NOMO-1 treated with dmso at 0.1 percent for 144 hours (cell line): ENCODE measurements around the gene ATRNL1.
"Not testable (repeated sequence)": the region's sequence is repeated elsewhere in the genome, so short reads cannot be mapped to it uniquely, and the experiment has no call there.

Experiments
- DNase-seq: peaks from one replicate; lab custom pipeline; 2025; ENCODE audit not compliant: unreplicated experiment; lab: John Stamatoyannopoulos, UW

ATRNL1 gene

DNA sequence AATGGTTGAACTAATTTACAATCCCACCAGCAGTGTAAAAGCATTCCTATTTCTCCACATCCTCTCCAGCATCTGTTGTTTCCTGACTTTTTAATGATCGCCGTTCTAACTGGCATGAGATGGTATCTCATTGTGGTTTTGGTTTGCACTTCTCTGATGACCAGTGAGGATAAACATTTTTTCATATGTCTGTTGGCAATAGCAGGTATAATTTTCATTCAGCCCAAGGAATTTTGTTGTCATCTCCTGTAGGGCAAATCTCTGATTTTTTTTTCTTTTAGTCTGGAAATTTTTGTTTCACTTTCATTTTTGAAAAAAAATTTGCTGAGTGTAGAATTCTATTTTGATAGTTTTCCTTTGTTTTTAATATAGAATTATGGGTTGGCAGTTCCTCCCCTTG, 114.1 kb downstream of the ATRNL1 start:
- not testable (repeated sequence) for DNase-seq

GRCh38 chr10:115209133-115209532, 116.0 kb downstream of the ATRNL1 start:
- no peak for DNase-seq

DNA sequence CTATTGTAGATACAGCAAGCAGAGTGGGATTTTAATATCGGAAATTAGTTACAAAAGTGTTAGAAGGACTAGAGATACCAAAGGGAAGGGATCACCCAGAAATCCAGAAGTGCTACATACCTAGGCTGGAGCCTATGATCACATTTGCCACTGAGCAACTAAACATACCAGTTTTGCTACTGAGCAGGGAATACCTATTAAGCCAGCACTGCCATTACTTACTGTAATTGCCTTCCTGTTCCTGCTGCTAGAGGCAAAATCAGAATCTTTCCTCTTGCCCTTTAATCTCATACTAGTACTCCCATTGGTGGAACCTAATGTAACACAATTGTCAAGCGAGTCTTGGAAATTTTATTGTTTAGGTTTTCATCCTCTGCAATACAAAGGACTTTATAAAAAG, 121.7 kb downstream of the ATRNL1 start:
- DNase-seq = no peak

- DNase-seq = no peak
Measured at GRCh38 chr10:115219203-115219602, 126.0 kb downstream of the ATRNL1 start.

- no peak for DNase-seq
Measured at GRCh38 chr10:115222039-115222438, 128.9 kb downstream of the ATRNL1 start.

- no peak for DNase-seq
Measured at GRCh38 chr10:115239761-115240160, 146.6 kb downstream of the ATRNL1 start.

- no peak for DNase-seq
Measured at GRCh38 chr10:115250784-115251183, 157.6 kb downstream of the ATRNL1 start.

- DNase-seq = not testable (repeated sequence)
Measured at GRCh38 chr10:115253765-115254164, 160.6 kb downstream of the ATRNL1 start.

DNA sequence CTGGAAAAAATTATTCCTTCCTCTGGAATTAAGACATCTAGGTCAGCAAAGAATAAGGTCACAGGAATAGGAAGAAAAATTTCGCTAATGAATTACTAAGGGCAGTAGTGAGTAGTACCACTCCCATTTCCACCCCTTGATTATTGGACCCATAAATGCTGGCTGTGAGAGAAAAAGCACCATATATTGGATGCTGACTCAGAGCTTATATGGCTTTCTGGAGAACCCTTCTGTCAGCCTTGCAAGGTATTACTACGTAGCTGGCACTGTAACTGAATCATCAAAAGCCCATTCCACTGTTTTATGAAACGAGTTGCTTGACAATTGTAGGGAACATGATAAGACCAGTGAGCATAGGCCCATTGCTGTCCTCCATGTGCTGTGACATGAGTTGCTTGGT, 179.3 kb downstream of the ATRNL1 start:
- no peak for DNase-seq

- no peak for DNase-seq
Measured at GRCh38 chr10:115278294-115278693, 185.1 kb downstream of the ATRNL1 start.

DNA sequence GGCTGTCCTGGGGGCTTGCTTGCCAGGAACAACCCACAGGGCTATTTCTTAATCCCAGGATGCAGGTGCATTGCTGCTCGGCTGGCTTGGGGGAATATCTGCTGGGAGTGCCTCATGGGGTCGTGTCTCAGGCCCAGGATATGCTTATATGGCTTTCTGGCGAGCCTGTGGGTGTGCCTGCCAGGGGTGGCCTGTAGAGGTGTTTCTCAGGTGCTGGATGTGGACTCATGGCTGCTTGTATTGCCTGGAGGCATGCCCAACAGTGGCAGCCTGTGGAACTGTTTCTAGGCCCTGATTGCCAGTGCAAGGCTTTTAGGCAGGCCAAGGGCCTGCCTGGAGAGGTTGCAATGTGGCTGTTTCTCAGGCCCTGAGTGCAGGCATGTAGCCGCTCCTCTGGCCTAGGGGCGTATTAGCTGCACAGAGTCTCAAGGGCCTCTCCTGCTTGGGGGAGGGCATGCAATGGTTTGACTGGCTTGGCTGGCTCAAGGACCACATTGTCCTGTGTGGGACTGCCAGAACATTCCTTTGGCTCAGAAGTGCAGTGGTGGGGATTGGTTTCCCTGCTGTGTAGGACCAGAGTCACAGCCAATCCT, 202.1 kb downstream of the ATRNL1 start:
- DNase-seq = no peak

- no peak for DNase-seq
Measured at GRCh38 chr10:115300080-115300479, 206.9 kb downstream of the ATRNL1 start.

GRCh38 chr10:115319669-115320068, 226.5 kb downstream of the ATRNL1 start:
- DNase-seq = not testable (repeated sequence)

- DNase-seq = no peak
Measured at GRCh38 chr10:115321360-115321759, 228.2 kb downstream of the ATRNL1 start.

DNA sequence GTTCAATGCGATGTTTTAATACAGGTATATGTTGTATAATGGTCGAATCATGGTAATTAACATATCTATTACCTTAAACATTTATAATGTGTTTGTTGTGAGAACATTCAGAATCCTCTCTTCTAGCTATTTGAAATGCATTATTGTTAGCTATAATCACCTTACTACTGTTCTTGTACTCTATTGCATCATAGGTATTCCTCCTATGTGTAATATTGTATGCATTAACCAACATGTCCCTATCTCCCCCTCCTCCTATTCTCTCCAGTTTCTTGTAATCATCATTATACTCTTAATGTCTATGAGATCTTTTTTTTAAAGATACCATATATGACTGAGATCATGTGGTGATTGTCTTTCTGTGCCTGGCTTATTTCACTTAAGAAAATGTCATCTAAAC, 235.2 kb downstream of the ATRNL1 start:
- DNase-seq = no peak

GRCh38 chr10:115335366-115335765, 242.2 kb downstream of the ATRNL1 start:
- DNase-seq = no peak

DNA sequence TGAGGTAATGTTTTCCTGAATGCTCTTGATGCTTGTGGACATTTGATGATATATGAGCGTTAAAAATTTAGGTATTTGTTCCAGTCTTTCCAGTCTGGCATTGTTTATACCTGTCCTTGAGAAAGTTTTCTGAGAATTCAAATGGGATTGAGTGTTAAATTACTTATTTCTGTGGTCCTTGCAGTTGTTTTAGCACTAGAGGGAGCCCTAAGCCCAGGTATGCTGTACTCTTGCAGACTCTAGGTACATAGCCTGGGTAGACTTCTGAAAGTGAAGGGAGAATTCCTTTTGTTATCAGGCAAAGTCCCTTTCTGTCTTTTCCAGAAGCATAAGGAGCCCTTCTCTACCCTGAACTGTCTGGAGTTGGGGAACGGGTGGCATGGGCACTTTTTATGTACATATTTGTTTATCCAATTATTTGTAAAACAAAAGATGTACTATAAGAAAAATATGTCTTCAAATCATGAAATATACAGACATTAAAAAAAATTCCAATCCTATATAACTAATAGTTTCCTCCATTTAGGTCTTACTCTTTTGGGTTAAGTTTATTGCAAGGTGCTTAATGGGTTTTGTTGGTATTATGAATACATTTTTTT, 262.1 kb downstream of the ATRNL1 start:
- DNase-seq = no peak

GRCh38 chr10:115367920-115368319, 274.8 kb downstream of the ATRNL1 start:
- DNase-seq = not testable (repeated sequence)

DNA sequence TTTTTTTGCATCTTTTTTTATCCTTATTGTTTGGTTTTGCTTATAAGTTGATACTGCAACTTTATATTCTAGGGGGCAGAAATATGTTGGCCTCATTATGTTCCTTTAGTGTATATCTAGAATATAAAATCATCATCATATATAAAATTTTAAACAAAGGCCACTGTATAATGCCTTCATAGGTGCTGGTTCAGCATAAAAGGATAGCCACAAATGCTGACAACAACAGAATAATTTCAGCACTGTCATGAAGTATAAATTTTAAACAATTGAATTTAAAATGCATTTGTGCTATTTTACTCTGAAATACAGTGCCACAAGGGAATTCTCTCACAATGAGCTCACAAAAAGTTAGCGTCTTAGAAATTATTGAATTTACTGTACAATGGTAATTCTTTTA, 285.9 kb downstream of the ATRNL1 start:
- no peak for DNase-seq

GRCh38 chr10:115384665-115385064, 291.5 kb downstream of the ATRNL1 start:
- DNase-seq = no peak

DNA sequence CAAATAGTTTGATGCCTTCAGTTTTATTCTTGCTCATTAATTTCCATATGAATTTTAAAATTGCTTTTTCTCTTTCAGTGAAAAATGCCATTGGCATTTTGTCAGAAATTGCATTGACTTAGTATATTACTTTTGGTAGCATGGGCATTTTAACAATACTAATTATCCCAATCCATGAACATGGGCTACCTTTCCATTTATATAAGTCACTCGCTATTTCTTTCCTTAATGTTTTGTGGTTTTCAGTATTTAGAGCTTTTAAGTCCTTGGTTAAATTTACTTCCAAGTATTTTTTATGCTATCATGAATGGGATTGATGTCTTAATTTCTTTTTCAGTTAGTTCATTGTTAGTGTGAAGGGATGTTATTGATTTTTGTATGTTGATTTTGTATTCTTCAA, 297.4 kb downstream of the ATRNL1 start:
- DNase-seq = no peak

DNA sequence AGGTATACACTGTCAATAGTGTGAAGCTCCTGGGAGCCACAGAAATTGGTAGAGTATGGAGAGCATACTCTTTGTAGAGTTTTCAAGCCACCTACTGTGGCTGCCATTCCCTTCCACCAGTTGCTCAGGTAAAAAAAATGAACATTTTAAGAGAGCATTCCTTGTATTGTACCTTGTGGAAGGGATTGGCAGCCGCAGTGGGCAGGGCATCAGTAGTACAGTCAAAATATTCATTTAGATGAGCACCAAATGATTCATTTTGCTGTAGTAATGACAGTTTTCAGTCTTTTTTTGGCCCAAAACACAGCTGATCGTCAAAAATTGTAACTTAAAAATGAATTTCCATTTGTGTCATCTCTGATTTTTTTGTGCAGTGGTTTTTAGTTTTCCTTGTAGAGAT, 304.9 kb downstream of the ATRNL1 start:
- no peak for DNase-seq

GRCh38 chr10:115402699-115403098, 309.5 kb downstream of the ATRNL1 start:
- no peak for DNase-seq
